Measurements from ENCODE around the gene UFD1. TPM values are rescaled to one million over a fixed set of nuclear protein-coding genes. Genes with fewer than 3 reads are reported as not detected.

UFD1 gene
- total and polyA plus RNA-seq, 2 experiments from 2014 or later = 23.4 to 77.3 TPM

DNA sequence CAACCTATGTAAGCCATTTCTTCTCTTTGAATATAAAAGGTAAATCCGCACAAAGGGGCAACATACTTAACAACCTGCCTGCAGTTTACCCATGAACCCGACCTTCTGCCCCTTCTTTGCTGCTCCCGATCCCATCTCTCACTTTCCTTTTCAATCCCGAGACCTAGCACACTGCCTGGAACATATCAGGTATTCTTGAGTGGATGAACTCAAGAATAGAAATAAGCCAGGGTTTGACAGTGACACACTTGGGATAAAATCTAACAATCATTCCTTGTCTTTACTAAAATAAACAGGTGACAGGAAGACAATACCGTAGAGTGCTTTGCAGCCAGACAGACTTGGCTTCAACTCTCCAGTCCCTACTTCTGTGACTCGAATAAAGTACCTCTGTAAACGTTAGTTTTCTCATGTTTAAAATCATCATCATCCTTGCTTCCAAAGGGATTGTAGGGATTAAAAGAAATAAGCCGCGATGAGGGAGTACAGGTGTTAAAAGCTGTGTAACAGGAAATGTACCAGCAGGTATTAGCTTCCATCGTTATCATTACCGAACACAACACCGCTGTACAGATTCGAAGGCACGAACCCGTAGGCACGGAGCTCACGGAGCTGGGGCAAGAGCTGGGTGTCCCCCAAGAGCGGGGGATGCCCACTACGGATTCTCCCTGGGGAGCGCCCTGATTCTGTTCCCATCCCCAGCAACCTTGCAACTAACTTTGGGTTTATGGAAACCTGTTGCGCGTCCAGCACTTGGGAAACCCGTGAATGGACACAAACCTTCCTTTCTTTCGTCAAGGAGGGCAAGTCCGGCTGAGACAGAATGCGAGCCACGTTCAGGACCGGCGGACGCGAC is 720 bp downstream of the UFD1 start:
- Histone ChIP-seq H3K4me1 (ENCODE audit: low read depth) (peaks cover 5% of the 10 kb centered on the region), H3K4me3 (peak overlapping the region; percentile 52), H3K27me3 (no peaks in the 10 kb centered on the region)

DNA sequence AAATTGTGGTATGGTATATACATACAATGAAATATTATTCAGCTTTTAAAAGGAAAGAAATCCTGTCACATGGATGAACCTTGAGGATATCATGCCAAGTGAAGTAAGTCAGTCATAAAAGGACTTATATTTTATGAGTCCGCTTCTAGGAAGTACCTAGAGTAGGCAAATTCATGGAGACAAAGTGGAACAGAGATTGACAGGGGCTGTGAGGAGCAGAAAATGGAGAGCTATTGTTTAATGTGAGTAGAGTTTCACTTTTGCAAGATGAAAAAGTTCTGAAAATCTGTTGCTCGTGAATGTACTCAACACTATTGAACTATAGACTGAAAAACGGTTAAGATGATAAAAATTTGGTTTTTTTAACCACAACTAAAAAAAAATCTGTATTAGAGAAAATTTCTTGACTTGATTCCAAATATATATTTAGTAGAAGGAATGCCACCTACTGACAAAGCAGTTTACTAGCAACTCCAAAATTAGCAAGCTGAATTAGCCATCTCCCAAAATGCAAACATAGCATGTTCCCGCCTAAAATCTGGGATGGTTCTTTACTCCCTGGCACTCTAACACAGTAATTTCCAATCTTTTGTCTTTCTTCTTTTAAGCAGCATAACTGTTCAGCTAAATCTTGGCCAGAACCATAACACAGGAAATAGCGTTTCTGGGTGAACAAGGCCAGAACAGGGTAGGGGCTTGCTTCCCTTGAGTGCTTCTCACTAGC is 1.5 kb downstream of the UFD1 start:
- H3K36me3 ChIP-seq = no peaks in the 10 kb centered on the region
- peaks cover 5% of the 10 kb centered on the region for H3K4me1 ChIP-seq (ENCODE audit: low read depth)
- TF ChIP-seq, protein P1, sequence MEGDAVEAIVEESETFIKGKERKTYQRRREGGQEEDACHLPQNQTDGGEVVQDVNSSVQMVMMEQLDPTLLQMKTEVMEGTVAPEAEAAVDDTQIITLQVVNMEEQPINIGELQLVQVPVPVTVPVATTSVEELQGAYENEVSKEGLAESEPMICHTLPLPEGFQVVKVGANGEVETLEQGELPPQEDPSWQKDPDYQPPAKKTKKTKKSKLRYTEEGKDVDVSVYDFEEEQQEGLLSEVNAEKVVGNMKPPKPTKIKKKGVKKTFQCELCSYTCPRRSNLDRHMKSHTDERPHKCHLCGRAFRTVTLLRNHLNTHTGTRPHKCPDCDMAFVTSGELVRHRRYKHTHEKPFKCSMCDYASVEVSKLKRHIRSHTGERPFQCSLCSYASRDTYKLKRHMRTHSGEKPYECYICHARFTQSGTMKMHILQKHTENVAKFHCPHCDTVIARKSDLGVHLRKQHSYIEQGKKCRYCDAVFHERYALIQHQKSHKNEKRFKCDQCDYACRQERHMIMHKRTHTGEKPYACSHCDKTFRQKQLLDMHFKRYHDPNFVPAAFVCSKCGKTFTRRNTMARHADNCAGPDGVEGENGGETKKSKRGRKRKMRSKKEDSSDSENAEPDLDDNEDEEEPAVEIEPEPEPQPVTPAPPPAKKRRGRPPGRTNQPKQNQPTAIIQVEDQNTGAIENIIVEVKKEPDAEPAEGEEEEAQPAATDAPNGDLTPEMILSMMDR (IDR thresholded peaks at IDR 0.05; ENCODE audit: low read depth, low read length) = peak; percentile 35
- H3K4me3 ChIP-seq = peak overlapping the region; percentile 52
- H3K27me3 ChIP-seq = no peaks in the 10 kb centered on the region
- H3K9me3 ChIP-seq (ENCODE audit: low read depth) = no peaks in the 10 kb centered on the region
- H3K27ac ChIP-seq = no peak overlapping the region
- DNase-seq (ENCODE audit: low read depth in 1 of 2, low spot score in 1 of 2) = peak in 1 of 2 donors; percentile 33

More for the DNA sequence above, 720 bp downstream of the UFD1 start:
- DNase-seq (ENCODE audit: low read depth in 1 of 2, low spot score in 1 of 2) = no peak
- TF ChIP-seq, protein P1 (IDR thresholded peaks at IDR 0.05; ENCODE audit: low read depth, low read length) = no peak
- Histone ChIP-seq H3K9me3 (ENCODE audit: low read depth) (no peaks in the 10 kb centered on the region), H3K36me3 (no peaks in the 10 kb centered on the region), H3K27ac (peak overlapping the region; percentile 97)

DNA sequence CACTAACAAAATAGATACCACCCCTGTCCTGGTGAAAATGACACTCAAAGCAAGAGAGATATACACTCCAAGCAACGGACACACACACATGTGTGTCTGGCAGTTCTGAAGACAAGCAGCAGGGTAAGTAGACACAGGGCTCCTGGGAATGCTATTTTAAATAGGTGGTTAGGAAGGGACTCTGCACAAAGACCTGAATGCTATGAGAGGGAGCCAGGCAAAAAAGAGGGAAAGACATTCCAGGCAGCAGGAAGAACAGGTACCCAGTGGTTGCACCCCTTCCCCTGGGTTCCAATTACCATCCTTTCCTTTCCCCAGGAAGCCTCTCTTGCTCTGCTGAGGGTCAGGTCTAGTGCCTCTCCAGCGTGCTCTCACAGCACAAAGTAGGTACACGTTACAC is 3.0 kb downstream of the UFD1 start:
- no peaks in the 10 kb centered on the region for H3K27me3 ChIP-seq
- H3K4me3 ChIP-seq = no peak overlapping the region
- TF ChIP-seq, protein P1 (IDR thresholded peaks at IDR 0.05; ENCODE audit: low read depth, low read length) = no peak
- peaks cover 5% of the 10 kb centered on the region for H3K4me1 ChIP-seq (ENCODE audit: low read depth)
- H3K27ac ChIP-seq = no peak overlapping the region
- H3K36me3 ChIP-seq = peaks cover 9% of the 10 kb centered on the region
- no peak for DNase-seq (ENCODE audit: low read depth in 1 of 2, low spot score in 1 of 2)
- no peaks in the 10 kb centered on the region for H3K9me3 ChIP-seq (ENCODE audit: low read depth)

- Histone ChIP-seq H3K4me1 (ENCODE audit: low read depth) (peaks cover 5% of the 10 kb centered on the region), H3K27ac (no peak overlapping the region), H3K36me3 (peaks cover 27% of the 10 kb centered on the region), H3K9me3 (ENCODE audit: low read depth) (no peaks in the 10 kb centered on the region), H3K27me3 (no peaks in the 10 kb centered on the region), H3K4me3 (no peak overlapping the region)
- TF ChIP-seq, protein P1 (IDR thresholded peaks at IDR 0.05; ENCODE audit: low read depth, low read length) = no peak
- DNase-seq (ENCODE audit: low read depth in 1 of 2, low spot score in 1 of 2) = no peak
Measured at GRCh38 chr22:19473578-19473977, 5.4 kb downstream of the UFD1 start.

DNA sequence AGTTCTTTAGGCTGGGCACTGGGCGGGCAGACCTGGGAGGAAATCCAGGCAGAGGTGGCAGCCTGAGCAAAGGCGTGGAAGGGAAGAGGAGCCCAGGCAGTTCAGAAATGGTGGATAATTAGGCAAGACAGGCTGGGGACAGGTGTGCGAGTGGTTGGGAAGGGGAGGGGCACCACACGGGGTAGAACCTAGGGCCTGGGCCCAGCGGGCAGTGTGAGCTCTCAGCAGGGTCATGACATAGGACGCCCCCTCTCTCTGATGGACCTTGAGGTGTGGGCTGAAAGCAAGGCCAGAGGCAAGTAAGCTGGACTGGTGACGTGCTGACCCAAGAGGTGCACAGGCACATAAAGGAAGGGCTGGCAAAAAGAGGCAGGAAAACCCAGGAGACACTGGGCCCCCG is 6.8 kb downstream of the UFD1 start:
- H3K9me3 ChIP-seq (ENCODE audit: low read depth) = no peaks in the 10 kb centered on the region
- no peak overlapping the region for H3K27ac ChIP-seq
- no peak for DNase-seq (ENCODE audit: low read depth in 1 of 2, low spot score in 1 of 2)
- no peaks in the 10 kb centered on the region for H3K27me3 ChIP-seq
- TF ChIP-seq, protein P1 (IDR thresholded peaks at IDR 0.05; ENCODE audit: low read depth, low read length) = no peak
- peaks cover 34% of the 10 kb centered on the region for H3K36me3 ChIP-seq
- no peak overlapping the region for H3K4me3 ChIP-seq
- H3K4me1 ChIP-seq (ENCODE audit: low read depth) = no peaks in the 10 kb centered on the region
